AG08396 (cell line): Measurements from ENCODE around the gene VSNL1.

ENCODE experiments used
- DNase-seq: peaks from one replicate; pipeline ENCODE4 v3.0.0; 2012; ENCODE audit warnings: low spot score, mixed read lengths

The VSNL1 gene

DNA sequence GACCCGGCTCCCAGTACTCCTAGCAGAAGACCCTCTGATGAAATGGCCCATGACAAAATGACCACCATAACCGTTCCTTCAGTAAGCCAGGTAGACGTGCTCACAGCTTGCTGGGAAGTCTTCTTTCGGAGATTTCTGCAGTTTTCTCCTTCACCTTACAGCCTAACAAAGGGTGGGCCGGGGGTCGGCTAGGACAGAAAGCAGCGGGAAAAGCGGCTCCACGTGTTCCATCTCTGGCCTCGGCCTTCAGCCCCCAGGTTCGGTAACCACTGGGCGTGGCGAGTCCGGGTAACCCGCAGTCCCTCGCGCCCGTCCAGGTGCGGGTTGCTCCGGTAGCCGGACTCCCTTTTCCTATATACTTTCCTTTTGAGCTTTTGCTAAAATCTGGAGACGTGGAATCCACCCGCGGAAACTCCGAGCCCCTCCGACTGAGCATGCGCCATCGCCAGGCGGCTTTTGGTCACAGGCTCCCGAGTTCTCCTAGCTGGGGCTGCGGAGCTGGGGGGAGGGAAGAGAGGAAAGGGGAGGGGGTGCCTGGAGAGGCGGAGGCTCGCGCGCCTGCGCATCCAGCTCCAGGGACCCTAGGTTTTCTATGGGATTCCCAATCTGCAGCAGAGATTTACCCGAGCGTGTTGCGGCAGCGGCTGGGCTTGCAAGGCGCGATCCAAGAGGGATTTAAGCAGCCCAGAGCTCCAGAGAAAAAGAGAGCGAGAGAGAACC lies at the start of gene VSNL1:
TSS of gene VSNL1 (plus strand) at position 604 of the 720 bp plus-strand sequence. CDS start 51,379 bp downstream, outside the sequence.
- peak; percentile 59 for DNase-seq

GRCh38 chr2:17495590-17495989 lies 44.9 kb upstream of the VSNL1 start:
- no peak for DNase-seq

GRCh38 chr2:17497718-17498117 lies 42.8 kb upstream of the VSNL1 start:
- no peak for DNase-seq

DNA sequence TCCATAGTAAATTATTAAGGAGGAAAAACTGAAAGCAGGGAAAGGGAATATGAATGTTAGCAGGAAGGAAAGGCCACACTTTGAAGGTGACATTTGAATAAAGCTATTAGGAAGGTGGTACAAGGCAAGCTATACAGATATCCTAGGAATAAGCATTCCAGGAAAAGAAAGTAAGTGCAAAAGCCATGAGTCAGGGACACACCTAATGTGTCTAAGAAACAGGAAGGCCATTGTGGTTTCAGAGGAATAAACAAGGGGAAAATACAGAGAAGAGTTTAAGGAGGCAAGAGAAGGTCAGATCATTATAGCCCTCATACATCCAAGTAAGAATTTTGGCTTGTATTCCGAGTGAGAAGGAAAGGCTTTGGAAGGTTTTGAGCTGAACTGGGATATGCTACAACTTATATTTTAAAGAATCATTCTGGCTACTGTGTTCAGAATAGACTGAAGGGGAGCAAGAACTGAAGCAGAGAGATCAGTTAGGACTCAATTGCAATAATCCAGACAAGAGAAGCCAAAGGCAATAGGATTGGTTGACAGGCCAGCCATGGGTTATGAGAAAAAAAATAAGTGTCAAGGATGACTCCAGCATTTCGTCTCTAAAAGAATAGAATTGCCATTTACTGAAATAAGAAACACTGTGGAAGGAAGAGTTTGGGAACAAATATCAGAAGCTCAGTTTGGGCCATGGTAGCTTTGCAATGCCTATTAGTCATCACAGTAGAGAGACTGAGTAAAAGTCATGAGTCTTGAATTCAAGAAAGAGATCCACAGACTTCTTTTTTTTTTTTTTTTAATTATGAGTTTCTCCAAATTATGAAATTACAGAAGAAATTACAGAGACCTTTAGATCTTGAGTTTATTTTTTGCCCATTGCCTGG lies 33.5 kb upstream of the VSNL1 start:
- no peak for DNase-seq

GRCh38 chr2:17515652-17516051 lies 24.8 kb upstream of the VSNL1 start:
- no peak for DNase-seq

- DNase-seq, result no peak
Measured at GRCh38 chr2:17517481-17518211, 22.9 kb upstream of the VSNL1 start.

DNA sequence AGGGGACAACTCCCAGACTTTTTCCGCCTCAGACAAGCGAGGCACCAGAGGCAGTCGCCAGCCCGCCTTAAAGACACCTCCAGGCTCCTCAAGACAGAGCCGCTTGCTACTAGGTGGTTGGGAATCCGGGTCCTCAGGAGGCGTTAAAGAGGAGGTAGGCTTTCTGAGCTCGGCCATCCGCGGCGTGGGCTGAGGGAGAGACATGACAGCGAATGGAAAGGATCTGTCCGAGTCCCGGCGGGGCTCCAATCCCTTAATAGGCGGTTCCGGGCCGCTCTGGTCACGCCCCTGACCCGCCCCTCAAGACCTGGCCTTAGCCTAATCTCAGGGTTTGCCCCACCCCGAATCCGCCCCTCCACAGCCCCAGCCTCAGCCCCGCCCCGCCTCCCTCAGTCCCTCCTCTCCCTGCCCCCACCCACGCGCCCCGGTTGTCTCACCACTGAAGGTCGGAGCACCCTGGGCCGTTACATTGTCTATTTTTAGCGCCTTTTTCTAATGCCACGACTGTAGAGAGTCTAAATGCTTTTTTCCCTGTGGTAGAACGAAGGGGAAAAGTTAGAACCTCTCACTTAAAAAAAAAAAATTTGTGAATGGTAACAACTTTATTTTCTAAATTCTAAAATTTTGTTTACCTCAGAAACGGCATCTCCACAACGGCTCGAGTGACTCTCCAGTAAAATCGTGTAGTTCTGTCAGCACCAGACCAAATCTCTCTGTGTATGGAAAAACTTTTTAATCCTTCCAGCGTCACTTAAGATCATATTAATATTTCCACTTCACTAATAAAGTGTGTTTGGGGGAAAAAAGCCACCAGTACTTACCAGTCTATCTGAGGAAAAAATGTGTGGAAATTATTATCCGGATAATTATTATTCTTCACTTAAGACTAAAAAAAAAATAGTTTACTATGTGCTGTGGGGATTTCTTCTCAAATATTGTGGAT lies 22.0 kb upstream of the VSNL1 start, which contains the start of gene RAD51AP2:
TSS of gene RAD51AP2 (minus strand) at position 229 of the 943 bp plus-strand sequence. CDS start at position 204, 25 bp downstream.
- peak; percentile 81 for DNase-seq

- DNase-seq, result no peak
Measured at GRCh38 chr2:17519486-17519885, 21.0 kb upstream of the VSNL1 start.

DNA sequence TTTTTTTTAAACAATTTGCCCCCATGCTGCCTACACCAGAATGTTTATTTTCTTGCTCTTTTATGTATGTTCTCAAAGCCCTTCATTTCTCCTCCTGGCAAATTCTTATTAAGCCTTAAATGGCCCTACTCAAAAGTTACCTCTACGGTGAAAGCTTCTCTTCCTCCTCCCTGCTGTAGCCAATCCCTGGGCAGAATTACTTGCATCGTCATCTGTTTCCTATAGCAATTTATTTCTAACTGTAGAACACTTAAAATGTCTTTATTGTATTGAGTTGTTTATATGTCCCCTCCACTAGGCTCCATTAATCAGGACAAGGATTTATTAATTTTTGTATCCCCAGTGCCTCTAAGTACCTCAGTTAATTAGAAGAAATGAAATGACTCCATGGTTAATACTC lies 19.7 kb upstream of the VSNL1 start:
- DNase-seq, result no peak

DNA sequence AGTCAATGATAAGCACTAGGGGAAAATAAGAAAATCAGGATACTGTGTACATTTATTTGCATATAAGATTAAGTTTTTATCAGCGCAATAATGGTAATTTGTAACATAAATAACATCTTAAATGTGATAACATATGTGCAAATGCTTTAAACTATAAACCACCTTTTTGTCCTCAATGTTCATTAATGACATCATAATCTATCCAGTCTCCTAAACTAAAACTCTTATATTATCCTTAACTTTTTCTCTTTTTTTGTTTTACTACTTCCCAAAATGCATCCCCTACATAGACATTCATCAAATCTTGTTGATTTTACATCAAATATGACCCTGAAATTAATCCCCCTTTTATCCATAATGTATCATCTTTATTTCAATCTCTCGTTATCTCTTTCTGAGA lies 18.9 kb upstream of the VSNL1 start:
- DNase-seq, result no peak

DNA sequence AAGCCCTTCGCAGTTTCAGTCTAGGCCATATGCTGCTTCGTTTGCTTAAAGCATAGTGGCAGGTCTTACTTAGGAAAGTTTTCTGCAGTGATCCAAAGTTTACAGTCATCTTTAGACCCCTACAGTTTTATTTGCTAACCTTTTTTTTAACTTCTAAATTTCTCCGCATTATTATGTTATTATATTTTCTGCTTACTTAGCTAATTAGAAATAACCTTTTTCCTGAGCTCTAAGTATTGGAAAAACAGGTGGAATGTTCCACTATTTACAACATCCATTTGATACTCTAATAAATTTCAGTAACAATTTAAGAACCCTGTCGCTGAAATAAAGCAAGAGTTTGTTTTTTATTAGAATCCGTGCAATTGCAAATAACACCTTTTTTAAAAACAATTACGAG lies 18.2 kb upstream of the VSNL1 start:
- DNase-seq, result no peak

- DNase-seq, result no peak
Measured at GRCh38 chr2:17529771-17530170, 10.7 kb upstream of the VSNL1 start.

GRCh38 chr2:17533546-17533945 lies 7.0 kb upstream of the VSNL1 start:
- DNase-seq, result no peak

GRCh38 chr2:17536416-17536815 lies 4.1 kb upstream of the VSNL1 start:
- DNase-seq, result no peak

- no peak for DNase-seq
Measured at GRCh38 chr2:17538022-17538843, 2.3 kb upstream of the VSNL1 start.

- DNase-seq, result peak; percentile 48
Measured at GRCh38 chr2:17538844-17539554, 1.5 kb upstream of the VSNL1 start.

DNA sequence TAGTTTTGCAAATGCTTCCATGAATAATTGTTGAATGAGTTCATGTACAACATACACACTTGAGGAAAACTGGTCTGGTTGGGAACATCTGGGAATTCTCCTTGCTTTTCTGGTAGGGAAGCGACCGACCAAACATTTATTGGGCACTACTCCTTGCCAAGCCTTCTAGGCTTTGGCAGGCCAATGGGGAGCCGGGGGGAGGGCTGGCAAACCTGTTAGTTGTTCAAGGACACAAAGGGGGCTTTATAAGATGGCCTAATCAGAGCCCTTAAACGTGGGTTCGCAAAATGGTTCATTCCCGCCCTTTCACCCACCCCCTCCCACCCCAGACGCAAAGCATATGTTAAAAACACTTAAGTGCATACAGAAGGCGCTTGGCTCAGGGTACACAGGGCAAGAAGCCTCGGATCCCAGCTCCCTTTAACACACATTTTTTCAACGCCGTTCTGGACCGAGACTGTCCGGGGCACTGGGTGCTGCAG lies 844 bp upstream of the VSNL1 start:
- DNase-seq, result no peak

DNA sequence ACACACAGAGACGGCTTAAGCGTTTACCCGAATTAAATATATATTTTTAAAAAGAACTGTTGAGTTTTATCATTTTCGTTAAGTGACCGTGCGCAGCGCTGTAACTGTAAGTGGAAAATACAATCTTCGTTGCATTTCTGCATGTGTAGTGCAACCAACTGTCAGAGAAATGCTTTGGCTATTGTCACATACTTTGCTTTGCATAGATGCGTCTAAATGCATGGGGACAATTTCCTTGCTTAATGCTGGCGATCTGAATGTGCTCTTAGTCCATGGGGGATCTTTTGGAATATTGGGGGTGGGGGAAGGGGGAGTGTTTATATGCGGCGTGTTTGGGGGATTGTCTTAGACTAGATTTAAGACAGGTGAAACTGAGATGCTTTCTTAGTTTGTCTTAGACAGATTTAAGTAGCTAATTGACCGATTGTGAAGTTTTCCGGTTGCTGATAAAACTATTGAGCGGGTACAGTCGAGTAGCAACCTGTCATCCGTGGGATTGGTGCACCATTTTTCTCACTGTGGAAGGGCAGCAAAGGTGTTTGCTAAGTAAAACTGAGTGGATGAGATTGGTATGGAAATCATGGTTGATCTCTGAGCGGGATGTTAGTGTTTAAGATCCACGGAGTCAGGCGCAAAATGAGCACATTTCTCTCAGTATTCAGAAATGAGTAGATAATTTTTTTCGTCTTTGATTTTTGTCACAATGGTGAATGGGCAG lies 476 bp downstream of the VSNL1 start:
- DNase-seq, result no peak

- no peak for DNase-seq
Measured at GRCh38 chr2:17541531-17541950, 1.0 kb downstream of the VSNL1 start.
